Spleen (tissue), 11 donors: ENCODE results near the gene GDPD3. TPM values are rescaled to one million over a fixed set of nuclear protein-coding genes. Genes with fewer than 3 reads are reported as not detected.
A peak's percentile ranks its signal among the peaks of the same experiment; 100 is the strongest.

ENCODE experiments used
- DNase-seq: peaks from one replicate; pipeline ENCODE4 v3.0.0-alpha.2; 2020
- H3K27ac ChIP-seq, 8 donors: fragments of 200-600 bp; sonication (generic) in 7 of 8; 1 replicate in 4 of 8; 2 replicates in 4 of 8; pipeline versions ENCODE4 v1.5.0 to v1.8.0; 2016 to 2021; ENCODE audit warnings: inconsistent platforms in 4 of 8, mild to moderate bottlenecking in 4 of 8, moderate library complexity in 1 of 8
- H3K27me3 ChIP-seq, 7 donors: fragments of 200-600 bp; sonication (generic) in 6 of 7; replicated peaks in 1 of 7; 1 replicate in 4 of 7; 2 replicates in 3 of 7; pipeline versions ENCODE4 v1.5.0 to v1.8.0; 2016 to 2021; ENCODE audit warnings: inconsistent platforms in 3 of 7, mild to moderate bottlenecking in 1 of 7
- H3K36me3 ChIP-seq, 6 donors: fragments of 200-600 bp; sonication (generic) in 5 of 6; 1 replicate in 4 of 6; 2 replicates in 2 of 6; pipeline versions ENCODE4 v1.5.0 to v1.8.0; 2016 to 2021; ENCODE audit warnings: inconsistent platforms in 2 of 6
- H3K4me1 ChIP-seq, 6 donors: fragments of 200-600 bp; sonication (generic) in 5 of 6; 1 replicate in 3 of 6; 2 replicates in 3 of 6; pipeline versions ENCODE4 v1.5.0 to v1.8.0; 2016 to 2021; ENCODE audit warnings: inconsistent platforms in 3 of 6
- H3K4me3 ChIP-seq, 8 donors: fragments of 200-600 bp; sonication (generic) in 7 of 8; 1 replicate in 4 of 8; 2 replicates in 4 of 8; pipeline versions ENCODE4 v1.5.0 to v1.8.0; 2016 to 2021; ENCODE audit warnings: inconsistent platforms in 4 of 8, mild to moderate bottlenecking in 4 of 8, moderate library complexity in 2 of 8
- H3K9me3 ChIP-seq, 8 donors: fragments of 200-600 bp; sonication (generic) in 7 of 8; 1 replicate in 4 of 8; 2 replicates in 4 of 8; pipeline versions ENCODE4 v1.5.0 to v1.8.0; 2016 to 2021; ENCODE audit warnings: inconsistent platforms in 4 of 8
- CTCF ChIP-seq, 11 experiments: fragments of 200-600 bp in 7 of 11; fragments of 450-650 bp in 4 of 11; sonication (generic) in 4 of 11; IDR thresholded peaks in 8 of 11; conservative IDR thresholded peaks in 3 of 11; 1 replicate in 7 of 11; 2 replicates in 4 of 11; pipeline versions ENCODE4 v1.4.0 to v1.8.0; 2016 to 2021; ENCODE audit warnings: antibody characterized with exemption in 11 of 11, inconsistent platforms in 4 of 11, mild to moderate bottlenecking in 1 of 11
- POLR2A ChIP-seq, 3 donors: fragments of 450-650 bp; IDR thresholded peaks; one replicate each; pipeline ENCODE4 v1.5.1; 2017; ENCODE audit warnings: antibody characterized with exemption in 3 of 3, mild to moderate bottlenecking in 1 of 3
- POLR2AphosphoS5 ChIP-seq, 3 donors: sonication (generic); formaldehyde crosslinking; IDR thresholded peaks; one replicate each; pipeline ENCODE4 v1.5.1; 2017; ENCODE audit warnings: antibody characterized with exemption in 3 of 3
- WGBS, 5 donors: extraction: QIAGEN DNeasy Blood & Tissue Kit in 3 of 5; methylation state at CpG; one replicate each; pipeline versions ENCODE4 v1.1.5 to v1.1.7; 2013 to 2018; 5-methylcytosine and 5-hydroxymethylcytosine counted together
- intact Hi-C: fragments of 100-400 bp; cut with DNase I; formaldehyde crosslinking; loops from one replicate; pipeline ENCODE4 v1.15.0; 2023; ENCODE audit warnings: low total_unique reads
- polyA plus RNA-seq, 3 donors: library from polyadenylated mRNA; stranded (reverse); fragments of 200-250 nt; gene quantifications; one replicate each; pipeline ENCODE4 v1.2.1, GENCODE V29; 2013
- total RNA-seq, 7 donors: library from RNA; depleted of rRNA in 3 of 7; stranded (reverse); fragments of >200 nt in 3 of 7; fragmentation: NEBNext Ultra II Directional in 4 of 7; extraction: Animal tissue kit (Norgen Biotek cat#: 25700) in 4 of 7; gene quantifications; one replicate each; pipeline versions ENCODE4 v1.1.0 to v1.2.1, GENCODE V29; 2016 to 2021
- donor health status: healthy with polysubstance abuse.
- donor health status: DM: no; HTN: no; CAD: no; lungs with moderate emphysema.
- donor health status: DM: no; HTN: no; CAD: no.
- donor health status: Bipolar disorder and iron deficiency.
- donor health status: healthy.
- donor health status: DM: no; HTN: no; CAD: no.
- donor health status: DM: yes; HTN: yes; CAD: no.

GDPD3 gene
- total and polyA plus RNA-seq, 10 donors = 4.3 to 18.0 (median 10.7) TPM

DNA sequence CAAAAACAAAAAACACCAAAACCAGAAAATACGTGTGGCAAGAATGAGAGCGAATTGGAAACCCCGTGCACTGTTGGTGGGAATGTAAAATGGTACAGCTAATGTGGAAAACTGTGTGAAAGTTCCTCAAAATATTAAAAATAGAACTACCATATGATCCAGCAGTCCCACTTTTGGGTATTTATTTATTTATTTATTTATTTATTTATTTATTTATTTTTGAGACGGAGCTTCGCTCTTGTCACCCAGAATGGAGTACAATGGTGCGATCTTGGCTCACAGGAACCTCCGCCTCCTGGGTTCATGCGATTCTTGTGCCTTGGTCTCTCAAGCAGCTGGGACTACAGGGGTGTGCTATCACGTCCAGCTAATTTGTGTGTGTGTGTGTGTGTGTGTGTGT lies 39.2 kb upstream of the GDPD3 start:
- DNase-seq = no peak
- H3K9me3 ChIP-seq = peaks cover 0 to 20% (median 16%) of the 10 kb centered on the region in 8 donors
- no peaks in the 10 kb centered on the region for H3K27me3 ChIP-seq
- no peaks in the 10 kb centered on the region for H3K36me3 ChIP-seq
- H3K4me3 ChIP-seq = no peak overlapping the region
- H3K4me1 ChIP-seq = peaks cover 0 to 25% (median 0%) of the 10 kb centered on the region in 6 donors
- no peak overlapping the region for H3K27ac ChIP-seq
- WGBS, 5 donors = 91 to 98% (median 96%) methylated on average over 9 of the region's 9 CpGs
- intact Hi-C loops = no loop called here
- TF ChIP-seq CTCF (IDR thresholded peaks at IDR 0.05 in 8 of 11, conservative IDR thresholded peaks at IDR 0.05 in 3 of 11) = no peak
- TF ChIP-seq POLR2AphosphoS5 (IDR thresholded peaks at IDR 0.05) = no peak
- TF ChIP-seq POLR2A (IDR thresholded peaks at IDR 0.05) = no peak

DNA sequence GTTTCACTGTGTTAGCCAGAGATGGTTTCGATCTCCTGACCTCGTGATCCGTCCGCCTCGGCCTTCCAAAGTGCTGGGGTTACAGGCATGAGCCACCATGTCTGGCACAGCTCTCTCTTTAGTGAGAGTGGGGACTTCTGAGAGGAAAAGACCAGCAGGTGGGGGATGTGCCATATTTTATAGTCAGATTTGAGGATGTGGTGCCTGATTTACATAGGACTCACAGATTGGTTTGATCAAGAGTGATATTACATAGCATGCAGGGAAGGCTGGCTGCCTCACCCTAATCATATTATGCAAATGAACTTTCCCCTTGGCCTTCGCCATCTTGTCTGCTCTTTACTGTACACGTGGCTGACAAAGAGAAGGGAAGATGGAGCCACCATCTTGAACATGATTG lies 37.8 kb upstream of the GDPD3 start:
- Histone ChIP-seq H3K36me3 (no peaks in the 10 kb centered on the region), H3K4me1 (peaks cover 0 to 35% (median 0%) of the 10 kb centered on the region in 6 donors), H3K4me3 (no peak overlapping the region), H3K27me3 (no peaks in the 10 kb centered on the region), H3K27ac (no peak overlapping the region), H3K9me3 (peaks cover 0 to 20% (median 16%) of the 10 kb centered on the region in 8 donors)
- WGBS, 5 donors = 88 to 94% (median 92%) methylated on average over 7 of the region's 7 CpGs
- no peak for DNase-seq
- TF ChIP-seq POLR2A (IDR thresholded peaks at IDR 0.05) (no peak), POLR2AphosphoS5 (IDR thresholded peaks at IDR 0.05) (no peak), CTCF (IDR thresholded peaks at IDR 0.05 in 8 of 11, conservative IDR thresholded peaks at IDR 0.05 in 3 of 11) (no peak)
- intact Hi-C loops = no loop called here

- TF ChIP-seq POLR2A (IDR thresholded peaks at IDR 0.05) (no peak), CTCF (IDR thresholded peaks at IDR 0.05 in 8 of 11, conservative IDR thresholded peaks at IDR 0.05 in 3 of 11) (no peak), POLR2AphosphoS5 (IDR thresholded peaks at IDR 0.05) (no peak)
- DNase-seq = no peak
- Histone ChIP-seq H3K27ac (peak overlapping the region in 7 of 8 donors; percentile 21 to 83 (median 67)), H3K27me3 (no peaks in the 10 kb centered on the region), H3K36me3 (no peaks in the 10 kb centered on the region), H3K4me1 (peaks cover 0 to 35% (median 0%) of the 10 kb centered on the region in 6 donors), H3K9me3 (peaks cover 0 to 20% (median 16%) of the 10 kb centered on the region in 8 donors), H3K4me3 (peak overlapping the region in 1 of 8 donors; percentile 1)
- 65 to 82% (median 77%) methylated on average over 5 of the region's 5 CpGs for WGBS, 5 donors
- intact Hi-C loops = no loop called here
Measured at GRCh38 chr16:30149250-30149930, 36.1 kb upstream of the GDPD3 start.

- DNase-seq = no peak
- no peak for TF ChIP-seq POLR2AphosphoS5 (IDR thresholded peaks at IDR 0.05)
- no peak for TF ChIP-seq POLR2A (IDR thresholded peaks at IDR 0.05)
- no peak for TF ChIP-seq CTCF (IDR thresholded peaks at IDR 0.05 in 8 of 11, conservative IDR thresholded peaks at IDR 0.05 in 3 of 11)
- peaks cover 0 to 20% (median 16%) of the 10 kb centered on the region in 8 donors for H3K9me3 ChIP-seq
- 82 to 97% (median 92%) methylated on average over 3 of the region's 3 CpGs for WGBS, 5 donors
- no peak overlapping the region for H3K4me3 ChIP-seq
- no peaks in the 10 kb centered on the region for H3K36me3 ChIP-seq
- intact Hi-C loops = no loop called here
- no peaks in the 10 kb centered on the region for H3K27me3 ChIP-seq
- H3K4me1 ChIP-seq = peaks cover 0 to 41% (median 2%) of the 10 kb centered on the region in 6 donors
- H3K27ac ChIP-seq = peak overlapping the region in 2 of 8 donors; percentile 60 to 83
Measured at GRCh38 chr16:30147843-30148510, 34.6 kb upstream of the GDPD3 start.
